Mesenchymal stem cell (in vitro differentiated cells and primary cell): ENCODE data around the gene CLSTN3.

ENCODE experiments used
- DNase-seq: peaks from one replicate; pipeline ENCODE4 v3.0.0-alpha.2; 2013
- H2AFZ ChIP-seq: one replicate; pipeline ENCODE4 v1.6.1; 2013; ENCODE audit warnings: low read depth, mild to moderate bottlenecking, control low read depth, inconsistent platforms, low read length, moderate library complexity
- H2AK5ac ChIP-seq: 2 replicates; pipeline ENCODE4 v1.6.1; 2013; ENCODE audit warnings: low read length, moderate library complexity, mild to moderate bottlenecking, inconsistent platforms; ENCODE audit not compliant: severe bottlenecking
- H2BK120ac ChIP-seq: one replicate; pipeline ENCODE4 v1.6.1; 2013; ENCODE audit warnings: low read depth, mild to moderate bottlenecking, inconsistent platforms, low read length, moderate library complexity
- H2BK12ac ChIP-seq, 2 experiments: one replicate each; pipeline ENCODE4 v1.6.1; 2013; ENCODE audit warnings: inconsistent platforms in 2 of 2, low read length in 2 of 2, mild to moderate bottlenecking in 2 of 2, moderate library complexity in 2 of 2, control low read depth in 1 of 2
- H2BK15ac ChIP-seq: one replicate; pipeline ENCODE4 v1.6.1; 2013; ENCODE audit warnings: mild to moderate bottlenecking, low read depth, inconsistent platforms; ENCODE audit not compliant: poor library complexity, severe bottlenecking
- H2BK5ac ChIP-seq: 2 replicates; pipeline ENCODE4 v1.6.1; 2013; ENCODE audit warnings: low read depth, mild to moderate bottlenecking, low read length, control low read depth, inconsistent platforms; ENCODE audit not compliant: poor library complexity, severe bottlenecking
- H3K14ac ChIP-seq, 2 experiments: one replicate each; pipeline ENCODE4 v1.6.1; 2013; ENCODE audit warnings: inconsistent platforms in 2 of 2, low read length in 2 of 2, control low read depth in 1 of 2, mild to moderate bottlenecking in 1 of 2, moderate library complexity in 1 of 2
- H3K18ac ChIP-seq, 2 experiments: one replicate each; pipeline ENCODE4 v1.6.1; 2013; ENCODE audit warnings: inconsistent platforms in 2 of 2, low read length in 2 of 2, control low read depth in 1 of 2, low read depth in 1 of 2, mild to moderate bottlenecking in 1 of 2
- H3K23ac ChIP-seq, 2 experiments: one replicate each; pipeline ENCODE4 v1.6.1; 2013; ENCODE audit warnings: inconsistent platforms in 2 of 2, low read length in 2 of 2, mild to moderate bottlenecking in 2 of 2, moderate library complexity in 2 of 2, control low read depth in 1 of 2
- H3K27ac ChIP-seq: 2 replicates; pipeline ENCODE4 v1.5.1; 2013; ENCODE audit warnings: mild to moderate bottlenecking, moderate library complexity, low read length, control low read depth, inconsistent platforms; ENCODE audit not compliant: poor library complexity, severe bottlenecking
- H3K27me3 ChIP-seq, 2 experiments: 2 replicates each; pipeline versions ENCODE4 v1.6.1 to v1.7.0; 2013; ENCODE audit warnings: low read length in 2 of 2, mild to moderate bottlenecking in 2 of 2, moderate library complexity in 2 of 2, control low read depth in 1 of 2, inconsistent platforms in 1 of 2; ENCODE audit not compliant: control insufficient read depth in 1 of 2, insufficient read depth in 1 of 2
- H3K36me3 ChIP-seq, 2 experiments: 2 replicates each; pipeline versions ENCODE4 v1.6.1 to v1.7.0; 2013; ENCODE audit warnings: low read length in 2 of 2, control low read depth in 1 of 2, inconsistent platforms in 1 of 2, low read depth in 1 of 2, mild to moderate bottlenecking in 1 of 2; ENCODE audit not compliant: insufficient read depth in 2 of 2, control insufficient read depth in 1 of 2
- H3K4ac ChIP-seq, 2 experiments: one replicate each; pipeline ENCODE4 v1.6.1; 2013; ENCODE audit warnings: inconsistent platforms in 2 of 2, low read length in 2 of 2, mild to moderate bottlenecking in 2 of 2, moderate library complexity in 2 of 2, control low read depth in 1 of 2, low read depth in 1 of 2
- H3K4me1 ChIP-seq: 2 replicates; pipeline ENCODE4 v1.6.1; 2013; ENCODE audit warnings: low read depth, low read length, control low read depth; ENCODE audit not compliant: control insufficient read depth, insufficient read depth
- H3K4me2 ChIP-seq: 2 replicates; pipeline ENCODE4 v1.6.1; 2013; ENCODE audit warnings: low read length, mild to moderate bottlenecking, inconsistent platforms; ENCODE audit not compliant: poor library complexity, severe bottlenecking
- H3K4me3 ChIP-seq, 2 experiments: 2 replicates each; pipeline versions ENCODE4 v1.5.1 to v1.7.0; 2013; ENCODE audit warnings: low read length in 2 of 2, mild to moderate bottlenecking in 2 of 2, control low read depth in 1 of 2, low read depth in 1 of 2; ENCODE audit not compliant: insufficient read depth in 1 of 2
- H3K79me1 ChIP-seq: replicated peaks from 2 replicates; pipeline ENCODE4 v1.6.1; 2013; ENCODE audit warnings: mild to moderate bottlenecking, control low read depth, low read length, inconsistent platforms; ENCODE audit not compliant: poor library complexity, severe bottlenecking
- H3K9ac ChIP-seq: 2 replicates; pipeline ENCODE4 v1.7.0; 2013; ENCODE audit warnings: mild to moderate bottlenecking, low read length, moderate library complexity
- H3K9me3 ChIP-seq: 2 replicates; pipeline ENCODE4 v1.7.0; 2013; ENCODE audit warnings: mild to moderate bottlenecking, low read length; ENCODE audit not compliant: control insufficient read depth
- H4K8ac ChIP-seq: one replicate; pipeline ENCODE4 v1.6.1; 2013; ENCODE audit warnings: inconsistent platforms, mild to moderate bottlenecking, low read length, moderate library complexity
- H4K91ac ChIP-seq: one replicate; pipeline ENCODE4 v1.6.1; 2013; ENCODE audit warnings: mild to moderate bottlenecking, low read length, inconsistent platforms
- WGBS: methylation state at CpG from one replicate; pipeline ENCODE4 v1.1.7; 2013; ENCODE audit warnings: mixed read lengths; 5-methylcytosine and 5-hydroxymethylcytosine counted together

The CLSTN3 gene

GRCh38 chr12:7108796-7109571 lies 21.2 kb upstream of the CLSTN3 start, which contains the start of gene C1RL:
TSS of gene C1RL (minus strand) at chr12:7109214. CDS start at chr12:7109180, 34 bp downstream.
- Histone ChIP-seq H3K9me3 (peaks cover 3% of the 10 kb centered on the region), H3K4me2 (peak within 1 kb of the TSS; percentile 79), H2AFZ (peak within 1 kb of the TSS; percentile 84), H2BK15ac (peak within 1 kb of the TSS; percentile 55), H3K4me3 (peak within 1 kb of the TSS; percentile 66 to 87), H4K8ac (peak within 1 kb of the TSS; percentile 74), H3K14ac (peak within 1 kb of the TSS in 1 of 2 experiments; percentile 92), H3K27me3 (no peaks in the 10 kb centered on the region), H2BK120ac (peak within 1 kb of the TSS; percentile 65), H2AK5ac (peak within 1 kb of the TSS; percentile 71), H2BK5ac (peak within 1 kb of the TSS; percentile 75), H3K79me1 (peaks cover 20% of the 10 kb centered on the region), H4K91ac (peak within 1 kb of the TSS; percentile 91), H3K36me3 (peaks cover 10 to 24% of the 10 kb centered on the region in 2 experiments), H2BK12ac (peak within 1 kb of the TSS; percentile 70 to 78), H3K18ac (peak within 1 kb of the TSS; percentile 63 to 92), H3K23ac (peak within 1 kb of the TSS in 1 of 2 experiments; percentile 89), H3K9ac (peak within 1 kb of the TSS; percentile 90), H3K27ac (peak within 1 kb of the TSS; percentile 90), H3K4me1 (peaks cover 10% of the 10 kb centered on the region), H3K4ac (peak within 1 kb of the TSS; percentile 74 to 76)
- peak; percentile 90 for DNase-seq
- 9% methylated on average over 16 of the region's 23 CpGs for WGBS

GRCh38 chr12:7109572-7109920 lies 20.6 kb upstream of the CLSTN3 start:
- Histone ChIP-seq H3K18ac (peak overlapping the region; percentile 9 to 63), H4K8ac (peak overlapping the region; percentile 56), H3K9ac (peak overlapping the region; percentile 90), H3K27ac (no peak overlapping the region), H3K4ac (peak overlapping the region in 1 of 2 experiments; percentile 50), H3K23ac (no peak overlapping the region), H2BK120ac (peak overlapping the region; percentile 12), H3K27me3 (no peaks in the 10 kb centered on the region), H3K4me2 (no peak overlapping the region), H3K4me1 (peaks cover 9% of the 10 kb centered on the region), H2BK15ac (no peak overlapping the region), H3K4me3 (peak overlapping the region in 1 of 2 experiments; percentile 87), H2AK5ac (peak overlapping the region; percentile 58), H2BK5ac (no peak overlapping the region), H3K79me1 (peaks cover 15% of the 10 kb centered on the region), H3K9me3 (peaks cover 3% of the 10 kb centered on the region), H3K36me3 (peaks cover 7 to 24% of the 10 kb centered on the region in 2 experiments), H3K14ac (peak overlapping the region in 1 of 2 experiments; percentile 5), H4K91ac (peak overlapping the region; percentile 12), H2BK12ac (peak overlapping the region; percentile 37 to 78), H2AFZ (no peak overlapping the region)
- WGBS, result 34% methylated on average over 3 of the region's 5 CpGs
- no peak for DNase-seq

- H3K4me3 ChIP-seq, result no peak overlapping the region
- peak overlapping the region; percentile 57 to 70 for H2BK12ac ChIP-seq
- H2BK15ac ChIP-seq, result peak overlapping the region; percentile 57
- no peaks in the 10 kb centered on the region for H3K27me3 ChIP-seq
- WGBS, result 91% methylated on average over 5 of the region's 5 CpGs
- no peak overlapping the region for H2AK5ac ChIP-seq
- H3K23ac ChIP-seq, result no peak overlapping the region
- H3K79me1 ChIP-seq, result peaks cover 13% of the 10 kb centered on the region
- H3K4ac ChIP-seq, result peak overlapping the region in 1 of 2 experiments; percentile 46
- no peak overlapping the region for H3K18ac ChIP-seq
- H2BK5ac ChIP-seq, result no peak overlapping the region
- no peak overlapping the region for H3K27ac ChIP-seq
- peak overlapping the region; percentile 21 for H3K9ac ChIP-seq
- H2AFZ ChIP-seq, result no peak overlapping the region
- no peak for DNase-seq
- peak overlapping the region; percentile 84 for H4K91ac ChIP-seq
- peaks cover 15 to 27% of the 10 kb centered on the region in 2 experiments for H3K36me3 ChIP-seq
- peaks cover 3% of the 10 kb centered on the region for H3K9me3 ChIP-seq
- H2BK120ac ChIP-seq, result no peak overlapping the region
- H3K14ac ChIP-seq, result no peak overlapping the region
- peaks cover 9% of the 10 kb centered on the region for H3K4me1 ChIP-seq
- no peak overlapping the region for H3K4me2 ChIP-seq
- H4K8ac ChIP-seq, result no peak overlapping the region
Measured at GRCh38 chr12:7110661-7111060, 19.5 kb upstream of the CLSTN3 start.

- H3K18ac ChIP-seq, result no peak overlapping the region
- H3K9me3 ChIP-seq, result no peaks in the 10 kb centered on the region
- peak overlapping the region in 1 of 2 experiments; percentile 48 for H3K4me3 ChIP-seq
- no peak overlapping the region for H2AK5ac ChIP-seq
- H3K79me1 ChIP-seq, result peaks cover 12% of the 10 kb centered on the region
- H3K36me3 ChIP-seq, result peaks cover 26 to 32% of the 10 kb centered on the region in 2 experiments
- no peak overlapping the region for H2BK120ac ChIP-seq
- H3K27me3 ChIP-seq, result no peaks in the 10 kb centered on the region
- H3K4ac ChIP-seq, result no peak overlapping the region
- no peak overlapping the region for H3K23ac ChIP-seq
- no peak for DNase-seq
- no peak overlapping the region for H2BK12ac ChIP-seq
- no peak overlapping the region for H4K91ac ChIP-seq
- WGBS, result 81% methylated on average over 3 of the region's 4 CpGs
- no peak overlapping the region for H2BK5ac ChIP-seq
- no peak overlapping the region for H3K4me2 ChIP-seq
- no peak overlapping the region for H3K27ac ChIP-seq
- H2BK15ac ChIP-seq, result no peak overlapping the region
- no peak overlapping the region for H4K8ac ChIP-seq
- H2AFZ ChIP-seq, result no peak overlapping the region
- H3K14ac ChIP-seq, result no peak overlapping the region
- H3K9ac ChIP-seq, result peak overlapping the region; percentile 75
- H3K4me1 ChIP-seq, result peaks cover 9% of the 10 kb centered on the region
Measured at GRCh38 chr12:7112041-7112440, 18.1 kb upstream of the CLSTN3 start.
